AG09309 (cell line): ENCODE results near the gene CGNL1.

ENCODE experiments used
- DNase-seq: peaks from one replicate; pipeline ENCODE4 v3.0.0-alpha.2; 2010; ENCODE audit warnings: low read depth
- H3K4me3 ChIP-seq: 2 replicates; pipeline ENCODE4 v1.5.1; 2011; ENCODE audit warnings: mild to moderate bottlenecking, low read depth, low read length, moderate library complexity; ENCODE audit not compliant: control insufficient read depth
- TF ChIP-seq, protein P1 (sequence below): IDR thresholded peaks from 2 replicates; pipeline ENCODE4 v1.5.1; 2011; ENCODE audit warnings: mild to moderate bottlenecking, low read depth, low read length, inconsistent platforms; ENCODE audit not compliant: insufficient read depth, control insufficient read depth; ENCODE audit errors: missing control alignments

CGNL1 gene

DNA sequence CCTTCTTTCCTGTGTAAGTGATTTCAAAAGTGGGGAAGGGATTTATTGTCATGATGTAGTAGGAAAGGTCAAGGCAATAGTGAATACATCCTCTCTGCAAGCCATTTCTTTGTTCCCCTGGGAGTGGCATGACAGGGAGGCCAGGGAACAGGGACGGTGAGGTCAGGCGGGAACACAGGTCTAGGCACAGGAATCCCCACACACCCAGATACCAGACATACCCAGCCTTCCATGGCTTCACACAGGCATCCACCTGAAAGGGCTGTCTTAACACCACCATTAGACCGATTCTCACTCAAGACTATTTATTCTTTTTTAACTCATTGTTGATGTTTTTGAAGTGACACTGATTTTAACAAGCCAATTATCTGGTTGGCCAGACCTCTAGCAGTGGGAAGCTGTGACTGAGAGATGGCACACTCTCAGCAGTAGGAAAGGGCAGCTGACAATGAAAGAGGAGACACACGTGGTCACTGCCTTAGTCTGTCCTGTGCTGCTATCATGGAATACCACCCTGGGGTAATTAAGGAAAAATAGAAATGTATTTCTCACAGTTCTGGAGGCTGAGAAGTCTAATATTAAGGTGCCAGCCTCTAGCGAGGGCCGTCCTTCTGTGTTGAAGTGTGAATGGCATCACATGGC, 140.8 kb downstream of the CGNL1 start:
- TF ChIP-seq, protein P1, sequence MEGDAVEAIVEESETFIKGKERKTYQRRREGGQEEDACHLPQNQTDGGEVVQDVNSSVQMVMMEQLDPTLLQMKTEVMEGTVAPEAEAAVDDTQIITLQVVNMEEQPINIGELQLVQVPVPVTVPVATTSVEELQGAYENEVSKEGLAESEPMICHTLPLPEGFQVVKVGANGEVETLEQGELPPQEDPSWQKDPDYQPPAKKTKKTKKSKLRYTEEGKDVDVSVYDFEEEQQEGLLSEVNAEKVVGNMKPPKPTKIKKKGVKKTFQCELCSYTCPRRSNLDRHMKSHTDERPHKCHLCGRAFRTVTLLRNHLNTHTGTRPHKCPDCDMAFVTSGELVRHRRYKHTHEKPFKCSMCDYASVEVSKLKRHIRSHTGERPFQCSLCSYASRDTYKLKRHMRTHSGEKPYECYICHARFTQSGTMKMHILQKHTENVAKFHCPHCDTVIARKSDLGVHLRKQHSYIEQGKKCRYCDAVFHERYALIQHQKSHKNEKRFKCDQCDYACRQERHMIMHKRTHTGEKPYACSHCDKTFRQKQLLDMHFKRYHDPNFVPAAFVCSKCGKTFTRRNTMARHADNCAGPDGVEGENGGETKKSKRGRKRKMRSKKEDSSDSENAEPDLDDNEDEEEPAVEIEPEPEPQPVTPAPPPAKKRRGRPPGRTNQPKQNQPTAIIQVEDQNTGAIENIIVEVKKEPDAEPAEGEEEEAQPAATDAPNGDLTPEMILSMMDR: no peak
- H3K4me3 ChIP-seq: no peak overlapping the region
- no peak for DNase-seq

DNA sequence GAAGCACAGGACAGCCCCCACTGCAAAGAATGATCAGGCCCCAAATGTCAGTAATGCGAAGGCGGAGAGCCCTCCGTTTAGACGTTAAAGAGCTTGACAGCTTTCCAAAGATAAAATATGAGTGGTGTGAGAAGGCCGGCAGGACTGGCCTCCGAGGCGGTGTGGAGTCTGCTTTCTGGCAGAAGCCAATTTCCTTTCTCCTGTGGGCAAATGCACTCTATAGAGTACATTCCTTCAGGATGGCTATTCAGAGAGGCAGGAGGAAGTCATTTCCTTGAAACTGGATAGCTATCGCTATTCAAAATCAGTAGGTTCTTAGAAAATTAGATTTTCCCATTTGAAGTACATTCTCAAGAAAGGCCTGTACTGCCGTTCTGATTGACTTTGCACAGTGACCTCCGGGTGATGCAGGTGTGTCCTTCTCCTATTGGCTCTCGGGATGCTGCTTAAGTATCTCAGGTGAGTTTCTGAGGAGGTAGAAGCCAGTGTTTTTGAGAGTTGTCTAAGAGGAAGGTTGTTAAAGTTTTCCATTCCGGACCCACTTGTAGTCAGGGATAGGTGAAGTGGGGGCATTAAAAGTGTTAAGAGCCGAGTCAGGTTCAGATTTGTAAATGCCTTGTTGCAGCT, 142.6 kb downstream of the CGNL1 start:
- no peak overlapping the region for H3K4me3 ChIP-seq
- no peak for DNase-seq
- TF ChIP-seq, protein P1: no peak

DNA sequence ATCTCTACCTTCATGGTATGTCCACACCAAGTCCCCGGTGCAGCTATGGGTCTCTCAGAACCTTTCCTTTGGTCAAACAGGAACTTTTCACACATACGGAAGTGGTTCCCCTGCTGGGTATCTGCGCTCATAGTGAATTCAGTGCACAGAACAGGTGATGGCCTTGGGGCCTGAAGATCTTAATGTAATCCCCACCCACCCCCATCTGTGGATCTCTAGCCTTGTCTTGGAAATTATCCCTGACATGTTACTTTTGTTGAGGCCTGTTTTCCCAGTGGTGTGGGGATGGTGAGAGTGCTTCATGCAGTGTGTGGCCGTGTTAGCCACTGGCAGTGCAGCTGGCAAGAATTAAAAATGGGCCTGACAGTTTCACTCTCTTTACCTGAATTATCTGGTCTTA, 143.5 kb downstream of the CGNL1 start:
- no peak overlapping the region for H3K4me3 ChIP-seq
- no peak for DNase-seq
- TF ChIP-seq, protein P1: no peak

DNA sequence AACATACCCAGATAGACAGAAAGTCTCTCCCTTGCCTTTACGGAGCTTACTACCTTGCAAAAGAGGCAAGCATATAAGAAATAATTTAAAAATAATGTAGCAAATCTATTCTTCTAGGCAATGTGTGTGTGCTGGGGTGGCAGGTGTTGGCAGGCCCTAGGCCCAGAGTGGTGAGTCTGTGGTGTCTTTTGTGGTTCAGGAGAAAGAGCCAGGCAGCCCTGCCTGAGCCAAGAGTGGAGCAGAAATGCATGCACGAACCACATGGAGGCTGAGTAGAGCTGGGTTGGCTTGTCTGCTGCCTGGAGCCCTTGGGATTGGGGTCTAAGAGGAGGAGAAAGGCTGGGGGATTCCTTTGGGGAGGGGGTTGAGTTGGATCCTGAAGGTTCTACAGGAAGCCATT, 145.2 kb downstream of the CGNL1 start:
- DNase-seq: no peak
- no peak overlapping the region for H3K4me3 ChIP-seq
- TF ChIP-seq, protein P1: no peak

DNA sequence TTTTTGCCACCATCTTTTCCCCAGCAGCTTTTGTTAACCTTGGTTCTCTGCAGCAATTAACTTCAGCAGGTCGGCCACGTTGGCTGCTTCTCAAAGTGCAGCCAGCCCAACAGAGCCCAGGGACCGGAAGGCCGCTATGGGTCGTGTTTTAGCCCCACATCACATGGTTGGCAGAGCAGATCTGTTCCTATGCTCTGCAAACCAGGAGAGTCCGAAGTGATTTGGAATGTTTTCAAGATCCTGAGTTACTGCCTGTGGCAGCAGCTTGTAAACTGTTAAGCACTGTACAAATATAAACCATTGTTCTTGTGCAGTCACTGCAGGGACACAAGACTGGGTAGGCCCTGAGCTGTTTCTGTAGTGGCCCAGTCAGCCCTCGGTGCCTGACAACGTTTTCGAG, 145.8 kb downstream of the CGNL1 start:
- DNase-seq: no peak
- TF ChIP-seq, protein P1: no peak
- H3K4me3 ChIP-seq: no peak overlapping the region

DNA sequence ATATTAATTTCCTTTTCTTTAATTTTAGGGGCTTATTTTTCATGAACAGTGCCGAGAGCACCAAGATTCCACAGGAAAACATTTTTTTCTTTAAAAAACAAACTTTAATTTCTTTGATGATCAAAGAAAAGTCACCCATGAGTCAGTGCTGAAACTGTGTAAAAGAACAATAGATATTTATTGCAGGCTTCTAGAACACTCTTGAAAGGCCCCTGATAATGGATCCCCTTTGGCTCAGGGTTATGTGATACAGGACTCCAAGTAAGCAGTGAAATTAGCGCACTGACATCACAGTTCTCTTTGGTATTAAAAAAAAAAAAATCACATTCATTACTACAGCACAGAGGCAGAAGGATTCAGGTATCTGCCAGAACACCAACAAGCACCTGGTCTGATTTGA, 149.3 kb downstream of the CGNL1 start:
- no peak for DNase-seq

More for the DNA sequence above, 149.3 kb downstream of the CGNL1 start:
- TF ChIP-seq, protein P1: no peak
- H3K4me3 ChIP-seq: no peak overlapping the region
